HepG2 (cell line): ENCODE measurements around the gene CDX1. TPM values are rescaled to one million over a fixed set of nuclear protein-coding genes. Genes with fewer than 3 reads are reported as not detected.

Experiments
- ARHGAP35 ChIP-seq: sonication (generic); formaldehyde crosslinking; IDR thresholded peaks from 2 replicates; pipeline ENCODE4 v1.9.0; 2022; ENCODE audit warnings: mild to moderate bottlenecking, inconsistent platforms, moderate library complexity, missing genetic modification reagents, borderline replicate concordance
- ATF3 ChIP-seq: sonication (generic); formaldehyde crosslinking; IDR thresholded peaks from 2 replicates; pipeline ENCODE4 v1.4.0; 2020; ENCODE audit warnings: missing genetic modification reagents
- BHLHE40 ChIP-seq: IDR thresholded peaks from 2 replicates; pipeline ENCODE4 v1.6.1; 2011; ENCODE audit warnings: low read length, improper control_type of control experiment
- BRCA1 ChIP-seq: sonication (generic); formaldehyde crosslinking; IDR thresholded peaks from 2 replicates; pipeline ENCODE4 v1.4.0; 2020; ENCODE audit warnings: missing genetic modification reagents
- CEBPG ChIP-seq: IDR thresholded peaks from 2 replicates; pipeline ENCODE4 v1.6.1; 2016
- FOXA3 ChIP-seq: IDR thresholded peaks from 2 replicates; pipeline ENCODE4 v1.6.1; 2016; ENCODE audit warnings: missing genetic modification reagents, missing compliant biosample characterization
- GZF1 ChIP-seq: sonication (generic); formaldehyde crosslinking; IDR thresholded peaks from 2 replicates; pipeline ENCODE4 v1.5.1; 2020; ENCODE audit warnings: mild to moderate bottlenecking, missing genetic modification reagents
- HOXA5 ChIP-seq: sonication (generic); formaldehyde crosslinking; IDR thresholded peaks from 2 replicates; pipeline ENCODE4 v1.4.0; 2020; ENCODE audit warnings: missing genetic modification reagents
- IRF9 ChIP-seq: sonication (generic); formaldehyde crosslinking; IDR thresholded peaks from 2 replicates; pipeline ENCODE4 v1.8.0; 2022; ENCODE audit warnings: missing genetic modification reagents, mild to moderate bottlenecking, borderline replicate concordance
- KDM6A ChIP-seq: IDR thresholded peaks from 2 replicates; pipeline ENCODE4 v1.6.1; 2016; ENCODE audit warnings: low read depth
- NFKB2 ChIP-seq: sonication (generic); formaldehyde crosslinking; IDR thresholded peaks from 2 replicates; pipeline ENCODE4 v1.4.0; 2020; ENCODE audit warnings: missing genetic modification reagents, borderline replicate concordance
- SAP130 ChIP-seq: IDR thresholded peaks from 2 replicates; pipeline ENCODE4 v1.6.1; 2016; ENCODE audit warnings: low read depth
- SMC3 ChIP-seq: IDR thresholded peaks from 2 replicates; pipeline ENCODE4 v1.6.1; 2011; ENCODE audit warnings: low read length, improper control_type of control experiment
- SNAI1 ChIP-seq: sonication (generic); formaldehyde crosslinking; IDR thresholded peaks from 2 replicates; pipeline ENCODE4 v1.5.0; 2020; ENCODE audit warnings: mild to moderate bottlenecking, missing genetic modification reagents, borderline replicate concordance
- ZBTB38 ChIP-seq: sonication (generic); formaldehyde crosslinking; IDR thresholded peaks from 2 replicates; pipeline ENCODE4 v1.5.1; 2020; ENCODE audit warnings: mild to moderate bottlenecking, missing genetic modification reagents
- ZNF124 ChIP-seq: sonication (generic); formaldehyde crosslinking; IDR thresholded peaks from 2 replicates; pipeline ENCODE4 v1.4.0; 2020; ENCODE audit warnings: missing genetic modification reagents
- ZNF20 ChIP-seq: sonication (generic); formaldehyde crosslinking; IDR thresholded peaks from 2 replicates; pipeline ENCODE4 v1.4.0; 2020; ENCODE audit warnings: mild to moderate bottlenecking, moderate library complexity, missing genetic modification reagents
- ZNF547 ChIP-seq: sonication (generic); formaldehyde crosslinking; IDR thresholded peaks from 2 replicates; pipeline ENCODE4 v1.5.1; 2020; ENCODE audit warnings: mild to moderate bottlenecking, missing genetic modification reagents
- ZNF629 ChIP-seq: sonication (generic); formaldehyde crosslinking; conservative IDR thresholded peaks from 2 replicates; pipeline ENCODE4 v1.5.0; 2020; ENCODE audit warnings: missing genetic modification reagents
- polyA plus RNA-seq, 8 experiments: library from polyadenylated mRNA; depleted of rRNA in 3 of 8; stranded (reverse) in 7 of 8; unstranded in 1 of 8; fragments of >200 nt; fragmentation: Illumina TruSeq in 4 of 8; extraction: Trizol in 4 of 8; gene quantifications; 2 replicates each; pipeline versions ENCODE4 v1.2.1 to v1.2.3, GENCODE V29; 2011 to 2016; ENCODE audit warnings: low read depth in 4 of 8, missing spikeins in 1 of 8, mixed read lengths in 1 of 8; ENCODE audit not compliant: insufficient read depth in 1 of 8
- total RNA-seq, 5 experiments: library from RNA; depleted of rRNA; stranded (reverse); fragments of >200 nt; fragmentation: Illumina TruSeq; extraction: Trizol; gene quantifications; 2 replicates each; pipeline ENCODE4 v1.2.3, GENCODE V29; 2016; ENCODE audit warnings: low read depth in 1 of 5
- TF ChIP-seq, protein P1 (sequence below): sonication (generic); formaldehyde crosslinking; IDR thresholded peaks from 2 replicates; pipeline ENCODE4 v1.5.0; 2020; ENCODE audit warnings: mild to moderate bottlenecking, low read depth, missing genetic modification reagents, borderline replicate concordance

The CDX1 gene
- total and polyA plus RNA-seq, 2 of the 13 experiments (the other 11 are each of a cell fraction or from before 2014, with no cell fraction given) = not detected

- TF ChIP-seq ZBTB38 (CRISPR knock-in tag) (peak; percentile 81), IRF9 (CRISPR knock-in tag) (0 out of 2 replicates have a peak, but pooled peaks have one; percentile 20), FOXA3 (CRISPR knock-in tag) (no peak), HOXA5 (CRISPR knock-in tag) (no peak), ARHGAP35 (CRISPR knock-in tag) (peak; percentile 16; the same call in 1 of the 2 replicates), SMC3 (no peak), BHLHE40 (0 out of 2 replicates have a peak, but pooled peaks have one; percentile 6), NFKB2 (CRISPR knock-in tag) (peak; percentile 57; the same call in 1 of the 2 replicates), ZNF629 (CRISPR knock-in tag) (no peak), GZF1 (no peak), SNAI1 (no peak), ZNF547 (CRISPR knock-in tag) (0 out of 2 replicates have a peak, but pooled peaks have one; percentile 70), BRCA1 (CRISPR knock-in tag) (no peak), ZNF20 (CRISPR knock-in tag) (no peak), KDM6A (CRISPR knock-in tag) (0 out of 2 replicates have a peak, but pooled peaks have one; percentile 0), CEBPG (no peak), SAP130 (CRISPR knock-in tag) (peak; percentile 11; the same call in 1 of the 2 replicates), ATF3 (no peak), ZNF124 (CRISPR knock-in tag) (no peak)
- TF ChIP-seq, protein P1, sequence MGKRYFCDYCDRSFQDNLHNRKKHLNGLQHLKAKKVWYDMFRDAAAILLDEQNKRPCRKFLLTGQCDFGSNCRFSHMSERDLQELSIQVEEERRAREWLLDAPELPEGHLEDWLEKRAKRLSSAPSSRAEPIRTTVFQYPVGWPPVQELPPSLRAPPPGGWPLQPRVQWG = no peak
Measured at GRCh38 chr5:150143350-150144245, 23.0 kb upstream of the CDX1 start (continued).
